GOT3 (cell line): ENCODE data around the gene CALML4.
"Not testable (repeated sequence)": the region's sequence is repeated elsewhere in the genome, so short reads cannot be mapped to it uniquely, and the experiment has no call there.

Experiments
- DNase-seq: peaks from one replicate; lab custom pipeline; 2025; ENCODE audit warnings: mixed read lengths; lab: John Stamatoyannopoulos, UW

The CALML4 gene, protein sequence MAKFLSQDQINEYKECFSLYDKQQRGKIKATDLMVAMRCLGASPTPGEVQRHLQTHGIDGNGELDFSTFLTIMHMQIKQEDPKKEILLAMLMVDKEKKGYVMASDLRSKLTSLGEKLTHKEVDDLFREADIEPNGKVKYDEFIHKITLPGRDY

DNA sequence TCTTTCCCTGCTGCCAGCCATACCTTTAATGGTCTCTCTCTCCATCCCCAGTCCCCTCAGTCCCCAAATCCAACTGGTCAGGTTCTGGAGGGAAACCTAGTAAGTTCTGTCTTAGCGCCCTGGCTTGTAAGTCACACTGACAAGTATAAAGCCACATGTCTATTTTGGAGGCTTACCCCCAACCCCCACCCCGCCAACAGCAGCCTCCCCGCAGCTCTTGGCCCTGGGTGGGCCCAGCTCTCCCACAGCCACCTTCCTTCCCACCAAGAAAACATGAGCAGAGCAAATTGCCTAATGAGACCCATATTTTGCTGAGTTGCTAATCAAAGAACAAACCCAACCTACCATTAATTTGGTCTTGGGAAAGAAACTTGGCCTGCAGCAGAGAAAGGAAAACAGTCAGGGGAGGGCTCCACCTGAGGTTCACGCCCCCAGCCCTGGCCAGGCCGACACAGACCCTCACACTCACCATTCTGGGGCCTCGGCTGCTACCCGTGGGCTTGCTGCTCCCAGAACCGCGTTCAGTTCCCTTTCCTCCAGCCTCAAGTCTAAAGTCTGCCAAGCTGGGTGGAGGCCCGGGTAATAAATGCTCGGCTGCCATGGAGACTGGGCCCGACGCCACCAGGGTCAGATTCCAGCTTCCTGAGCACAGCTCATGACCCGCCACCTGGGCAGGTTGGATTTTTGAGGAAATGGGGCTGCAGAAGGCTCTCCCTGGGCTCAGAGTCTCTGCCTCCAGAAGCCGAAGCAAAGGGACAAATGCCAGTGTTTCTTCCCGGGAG lies at the start of gene CALML4:
Gene CALML4 (minus strand): TSS at position 557 of the 782 bp plus-strand sequence. CDS start 85 bp downstream, at position 472.
- no peak for DNase-seq

DNA sequence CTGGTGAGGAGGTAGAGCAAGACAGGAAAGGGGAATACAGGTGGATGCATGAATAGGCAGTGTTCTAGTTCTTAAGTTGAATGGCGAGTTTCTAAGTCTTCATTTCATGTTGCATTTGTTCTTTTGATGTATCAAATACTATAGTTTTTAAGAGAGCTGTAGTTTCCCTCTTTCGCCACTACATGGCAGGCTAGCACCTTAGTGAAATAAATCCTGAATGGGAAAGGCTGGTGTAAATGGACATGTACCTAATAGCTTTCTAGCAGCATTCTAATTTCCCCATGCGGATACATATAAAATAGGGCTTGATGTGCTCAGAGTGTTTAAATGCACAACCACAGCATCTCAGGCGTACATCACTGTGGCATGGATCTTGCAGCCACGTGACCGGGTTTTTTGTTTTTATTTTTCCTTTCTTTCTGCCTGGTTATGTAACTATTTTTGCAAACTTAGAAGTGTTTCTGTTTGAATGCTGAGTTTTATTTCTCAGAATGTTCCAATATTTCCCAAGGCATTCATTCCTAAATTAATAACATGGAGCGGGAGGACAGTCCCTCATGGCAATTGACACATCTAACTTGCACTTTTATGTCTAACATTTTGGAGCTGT lies 47.9 kb upstream of the CALML4 start:
- DNase-seq: no peak

DNA sequence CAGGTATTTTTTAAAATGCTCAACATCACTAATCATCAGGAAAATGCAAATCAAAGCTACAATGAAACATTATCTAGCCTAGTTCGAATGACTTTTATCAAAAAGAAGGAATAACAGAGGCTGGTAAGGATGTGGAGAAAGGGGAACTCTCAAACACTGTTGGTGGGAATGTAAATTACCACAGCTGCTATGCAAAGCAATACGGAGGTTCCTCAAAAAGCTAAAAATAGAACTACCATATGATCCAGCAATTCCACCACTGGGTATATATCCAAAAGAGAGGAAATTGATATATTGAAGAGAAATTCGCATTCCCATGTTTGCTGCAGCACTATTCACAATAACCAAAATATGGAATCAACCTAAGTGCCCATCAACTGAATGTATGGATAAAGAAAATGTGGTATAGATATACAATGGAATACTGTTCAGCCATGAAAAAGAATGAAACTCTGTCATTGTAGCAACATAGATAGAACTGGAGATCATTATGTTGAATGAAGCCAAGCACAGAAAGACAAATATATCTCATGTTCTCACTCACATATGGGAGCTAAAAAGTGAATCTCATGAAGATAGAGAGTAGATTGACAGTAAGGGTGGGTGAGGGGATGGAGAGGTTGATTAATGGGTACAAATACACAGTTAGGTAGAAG lies 44.1 kb upstream of the CALML4 start:
- no peak for DNase-seq

DNA sequence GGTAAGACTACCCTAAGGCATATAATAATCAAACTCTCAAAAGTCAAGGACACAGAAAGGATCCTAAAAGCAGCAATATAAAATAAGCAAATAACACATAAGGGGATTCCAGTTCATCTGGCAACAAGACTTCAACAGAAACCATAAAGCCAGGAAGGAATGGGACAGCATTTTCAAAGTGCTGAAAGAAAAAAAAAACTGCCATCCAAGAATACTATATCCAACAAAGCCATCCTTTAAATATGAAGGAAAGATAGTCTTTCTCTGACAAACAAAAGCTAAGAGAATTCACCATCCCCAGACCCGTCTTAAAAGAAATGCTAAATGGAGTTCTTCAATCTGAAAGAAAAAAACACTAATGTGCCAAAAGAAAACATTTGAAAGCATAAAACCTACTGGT lies 39.1 kb upstream of the CALML4 start:
- DNase-seq: no peak

DNA sequence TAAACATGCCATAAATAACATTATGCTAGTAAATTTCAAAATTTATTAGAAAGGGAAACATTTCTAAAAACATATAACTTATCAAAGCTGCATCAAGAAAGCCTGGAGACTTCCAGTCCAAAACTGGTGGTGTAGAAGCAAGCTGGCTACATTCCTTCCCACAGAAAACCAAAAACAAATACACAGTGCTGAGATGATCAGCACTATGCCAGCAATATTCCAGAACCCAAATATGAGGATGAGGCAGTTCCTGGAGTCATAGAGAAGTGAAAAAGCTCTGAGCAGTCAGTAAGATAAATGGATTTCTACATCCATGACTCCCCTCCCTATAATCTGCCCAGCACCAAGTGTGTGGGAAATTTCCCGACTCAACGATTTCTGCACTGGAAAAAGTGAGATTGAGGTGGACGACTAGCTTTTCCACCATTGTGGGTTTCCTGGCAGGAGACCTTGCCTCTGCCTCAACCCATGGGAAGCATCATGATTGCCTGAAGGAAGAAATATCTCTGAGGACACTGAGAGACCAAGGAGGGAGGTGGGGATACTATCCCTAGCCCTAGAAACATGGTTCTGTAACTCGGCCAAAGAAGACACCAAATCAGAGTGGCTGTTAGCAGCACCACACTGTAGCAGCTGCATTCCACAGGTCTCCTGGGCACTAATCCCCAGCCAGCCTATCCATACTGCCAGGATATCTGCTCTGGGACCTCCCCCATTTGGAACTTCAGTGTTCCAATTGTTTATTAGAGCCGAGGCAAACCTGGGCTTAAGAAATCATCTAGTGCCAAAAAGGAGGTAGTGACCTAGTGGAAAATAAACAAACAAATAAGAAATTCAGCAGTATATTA lies 36.2 kb upstream of the CALML4 start:
- no peak for DNase-seq

DNA sequence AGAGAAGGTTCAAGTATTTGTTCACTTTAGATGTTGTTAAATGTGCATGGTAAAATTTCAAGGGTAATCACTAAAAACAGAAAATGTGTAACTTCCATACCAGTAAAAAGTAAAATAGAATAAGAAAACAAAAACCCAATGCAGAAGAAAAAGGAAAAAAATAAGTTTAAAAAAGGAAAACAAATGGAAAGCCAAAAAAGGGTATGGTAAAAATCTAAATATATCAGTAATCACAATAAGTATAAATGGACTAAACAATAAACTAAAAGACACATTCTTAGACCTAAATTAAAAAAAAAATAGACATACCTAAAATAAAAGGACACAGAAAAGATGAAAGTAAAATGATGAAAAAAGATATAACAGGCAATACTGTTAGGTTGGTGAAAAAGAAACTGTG lies 33.9 kb upstream of the CALML4 start:
- DNase-seq: no peak

DNA sequence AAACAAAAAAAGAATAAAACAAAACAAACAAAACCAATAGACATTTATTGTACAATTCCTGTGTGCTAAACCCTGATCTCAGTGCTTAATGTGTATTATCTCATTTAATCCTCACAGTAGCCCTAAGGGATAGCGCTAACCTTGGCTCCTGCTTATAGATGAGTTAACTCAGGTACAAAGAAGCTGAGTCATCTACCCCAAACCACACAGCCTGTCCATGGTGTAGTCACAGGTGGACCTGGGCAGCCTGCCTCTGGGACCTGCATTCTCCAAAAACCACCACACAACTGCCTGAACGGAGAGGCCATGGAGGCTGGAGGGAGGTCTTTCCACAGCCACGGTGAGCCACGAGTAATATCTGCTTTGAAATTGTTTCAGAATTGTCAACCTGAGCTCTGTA lies 29.9 kb upstream of the CALML4 start:
- DNase-seq: no peak

DNA sequence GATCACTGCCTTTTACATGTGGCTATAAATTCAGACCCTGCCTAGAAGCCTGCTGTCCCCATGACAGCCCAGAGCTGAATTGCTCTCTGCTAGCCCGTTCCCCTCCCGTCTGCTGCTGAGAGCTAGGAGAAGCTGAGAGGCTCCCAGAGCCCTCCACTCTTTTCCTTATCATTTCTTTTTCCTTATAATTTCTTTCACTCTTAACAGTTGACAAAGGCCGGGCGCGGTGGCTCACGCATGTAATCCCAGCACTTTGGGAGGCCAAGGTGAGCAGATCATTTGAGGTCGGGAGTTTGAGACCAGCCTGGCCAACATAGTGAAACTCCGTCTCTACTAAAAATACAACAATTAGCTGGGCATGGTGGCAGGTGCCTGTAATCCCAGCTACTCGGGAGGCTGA lies 29.4 kb upstream of the CALML4 start:
- not testable (repeated sequence) for DNase-seq

DNA sequence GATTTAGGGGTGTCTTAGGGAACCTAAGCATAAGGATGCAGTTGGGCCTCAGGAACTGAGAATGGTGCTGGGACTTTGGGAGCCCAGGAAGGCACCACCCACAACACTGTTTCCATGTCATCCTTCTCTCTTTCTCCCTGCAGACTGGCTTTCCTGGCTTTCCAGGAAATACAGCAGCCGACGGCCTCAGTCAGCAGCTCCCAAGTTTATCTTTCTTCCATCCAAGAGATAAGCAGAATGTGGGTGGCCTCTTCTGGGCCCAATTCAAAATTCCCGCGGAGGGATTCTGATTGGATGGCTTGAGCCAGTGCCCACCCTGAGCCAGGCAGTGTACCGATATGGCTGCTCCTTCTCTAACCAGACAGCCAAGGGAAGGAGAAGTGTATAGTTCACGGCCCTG lies 28.9 kb upstream of the CALML4 start:
- DNase-seq: no peak

DNA sequence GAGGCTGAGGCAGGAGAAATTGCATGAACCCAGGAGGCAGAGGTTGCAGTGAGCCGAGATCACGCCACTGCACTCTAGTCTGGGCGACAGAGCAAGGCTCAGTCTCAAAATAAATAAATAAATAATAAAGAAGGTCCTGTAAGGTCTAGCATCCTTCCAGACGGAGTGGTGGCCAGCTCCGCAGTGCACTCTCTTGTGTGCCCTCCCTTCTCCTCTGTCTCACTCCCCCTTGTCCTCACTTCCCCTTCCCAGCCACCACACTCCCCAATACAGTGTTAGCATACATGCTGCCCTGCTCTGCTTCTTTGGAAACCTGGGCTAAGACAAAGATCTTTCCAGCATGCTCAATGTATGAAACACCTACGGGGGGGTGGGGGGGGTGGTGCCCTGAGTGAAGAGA lies 27.8 kb upstream of the CALML4 start:
- DNase-seq: no peak

DNA sequence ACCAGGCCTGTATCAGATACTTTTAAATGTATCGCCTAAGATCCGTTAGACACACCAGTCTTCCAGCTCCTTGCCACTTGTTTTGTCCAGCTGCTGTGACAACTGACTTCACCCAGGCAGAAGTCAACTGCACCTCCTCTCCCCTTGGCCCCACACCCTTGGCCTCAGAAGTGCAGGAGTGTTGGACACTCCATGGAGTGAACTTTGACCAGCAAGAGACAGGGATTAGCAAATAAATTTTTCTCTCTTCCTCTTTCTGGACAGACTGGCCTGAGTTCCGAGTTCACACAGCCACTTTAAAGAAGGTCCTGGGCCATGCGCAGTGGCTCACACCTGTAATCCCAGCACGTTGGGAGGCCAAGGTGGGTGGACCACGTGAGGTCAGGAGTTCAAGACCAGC lies 27.3 kb upstream of the CALML4 start:
- DNase-seq: no peak

DNA sequence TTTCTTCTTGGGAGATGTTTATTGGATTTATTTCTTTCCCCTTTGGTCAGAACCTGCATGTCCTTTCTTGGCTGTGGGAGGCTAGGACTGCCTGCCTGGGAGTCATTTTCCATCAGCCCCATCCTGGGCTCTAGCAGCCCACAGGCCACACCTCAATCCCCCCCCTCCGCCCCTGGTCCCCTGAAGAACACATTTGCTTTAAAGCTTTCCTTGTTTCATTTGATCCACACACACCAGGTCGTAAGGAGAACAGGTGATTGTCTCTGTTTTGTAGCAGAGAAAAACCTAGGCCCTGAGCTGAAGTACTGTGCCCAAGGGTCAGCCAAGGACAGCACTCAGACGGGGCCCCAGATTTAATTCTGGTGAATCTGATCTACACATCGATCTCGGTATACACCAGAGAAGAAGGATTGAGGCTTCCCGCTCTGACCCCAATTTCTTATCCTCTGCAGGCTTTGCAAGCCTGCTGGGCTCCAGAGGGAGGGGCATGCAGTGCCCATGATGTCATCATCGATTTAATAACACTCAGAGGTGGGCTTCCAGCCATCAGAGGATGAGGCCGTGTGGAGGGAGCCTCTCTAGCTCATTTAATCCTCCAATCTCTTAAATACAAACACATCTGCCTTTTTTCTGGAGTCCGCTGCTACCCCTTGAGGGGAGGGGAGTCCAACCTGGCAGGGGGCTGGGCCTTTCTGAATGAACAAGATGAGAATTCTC lies 26.1 kb upstream of the CALML4 start:
- DNase-seq: no peak

DNA sequence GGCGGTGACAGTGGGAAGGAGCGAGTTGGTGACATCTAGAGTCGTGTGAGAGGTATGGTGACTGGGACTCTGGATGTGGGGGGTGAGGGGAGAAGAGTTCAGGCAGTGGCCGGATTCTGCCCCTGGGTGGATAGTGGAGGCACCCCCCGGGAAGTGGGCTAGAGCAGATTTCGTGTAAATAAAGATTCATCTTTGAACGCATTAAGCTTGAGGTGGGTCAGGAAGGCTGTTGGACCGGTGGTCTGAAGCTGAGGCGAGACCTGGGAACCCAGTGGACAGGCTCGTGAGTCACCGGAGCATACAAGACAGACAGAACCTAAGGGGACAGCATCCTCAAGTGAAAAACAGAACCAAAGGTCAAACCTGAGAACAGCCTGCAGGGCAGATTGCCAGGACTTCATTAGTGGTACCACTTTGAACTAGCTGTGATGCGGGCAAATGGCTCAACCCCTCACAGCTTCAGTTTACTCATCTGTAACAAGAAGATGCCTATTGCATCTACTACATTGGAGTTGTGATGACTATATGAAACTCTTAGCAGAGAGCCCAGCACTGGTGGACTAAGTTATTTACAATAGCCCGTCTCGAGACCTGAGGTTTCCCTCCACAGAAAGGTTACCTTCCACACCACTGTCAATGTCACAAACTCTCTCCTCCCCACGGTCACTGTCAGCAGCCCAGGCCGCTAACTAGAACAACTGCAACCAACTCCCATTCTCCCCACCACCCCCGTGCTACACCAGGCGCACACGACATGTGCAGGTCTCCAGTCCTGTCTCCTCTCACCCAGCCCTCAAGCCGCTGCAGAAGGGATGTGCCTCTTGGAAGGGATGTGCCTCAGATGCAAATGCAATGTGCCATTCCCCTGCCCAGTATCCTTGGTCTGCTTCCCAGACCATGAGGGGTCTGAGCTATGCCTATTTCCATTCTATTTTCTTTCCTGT lies 25.3 kb upstream of the CALML4 start:
- DNase-seq: no peak

DNA sequence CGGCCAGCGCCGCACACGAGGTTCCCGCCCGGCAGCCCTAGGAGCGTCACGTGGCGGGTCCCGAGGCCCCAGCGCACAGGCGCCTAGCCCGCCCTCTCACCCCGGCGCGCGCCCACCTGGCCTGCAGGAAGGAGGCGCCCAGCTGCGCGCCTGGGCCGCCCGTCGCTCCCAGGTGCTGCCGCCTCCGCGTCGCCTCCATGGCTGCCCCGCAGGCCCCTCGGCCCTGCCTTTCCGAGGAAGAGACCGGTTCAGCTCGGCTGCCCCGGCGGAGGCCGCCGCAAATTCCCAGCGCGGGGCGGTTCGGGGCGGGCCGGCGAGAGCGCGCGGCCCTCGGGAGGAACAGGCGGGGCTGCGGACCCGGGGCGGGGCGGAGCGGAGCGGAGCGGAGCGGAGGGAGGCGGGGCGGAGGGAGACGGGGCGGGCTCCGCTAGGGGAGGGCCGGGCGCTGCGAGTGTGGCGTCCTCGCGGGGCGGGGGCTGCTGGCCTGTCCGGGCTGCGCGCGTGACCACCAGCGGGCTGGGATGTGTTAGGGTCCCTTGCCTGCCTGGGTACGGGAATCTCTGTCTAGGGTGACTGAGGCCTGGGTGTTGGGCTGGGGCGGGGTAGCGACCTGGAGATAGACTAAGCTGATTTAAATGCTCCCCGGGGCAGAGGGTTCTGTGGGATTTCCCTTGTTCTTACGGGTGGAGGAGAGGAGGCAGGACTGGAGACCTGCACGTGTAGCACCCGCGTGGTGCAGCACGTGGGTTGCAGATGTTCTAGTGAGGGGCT lies 24.4 kb upstream of the CALML4 start, which contains the start of gene CLN6:
Gene CLN6 (minus strand): TSS at position 343 of the 771 bp plus-strand sequence. CDS start 144 bp downstream, at position 199.
- peak; percentile 53 for DNase-seq

DNA sequence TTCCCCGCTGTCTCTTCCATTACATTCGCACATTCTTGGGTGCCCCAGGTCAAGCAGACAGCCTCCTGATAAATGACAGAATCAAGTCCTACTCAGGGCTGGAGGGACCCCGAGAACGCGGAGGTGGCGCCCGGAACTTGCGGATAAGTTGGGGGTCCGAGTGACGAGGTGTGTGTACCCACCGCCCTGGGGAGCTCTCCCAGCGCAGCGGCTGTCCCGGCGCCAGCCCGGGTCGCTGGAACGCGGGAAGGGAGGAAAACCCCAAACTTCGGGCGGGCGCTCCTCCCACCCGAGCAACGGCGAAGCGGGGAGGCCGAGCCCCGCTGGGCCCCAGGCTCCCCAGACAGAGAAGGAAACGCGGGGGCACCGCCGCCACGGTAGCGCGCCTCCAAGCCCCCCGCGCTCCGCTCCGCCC lies 23.8 kb upstream of the CALML4 start:
- DNase-seq: no peak

DNA sequence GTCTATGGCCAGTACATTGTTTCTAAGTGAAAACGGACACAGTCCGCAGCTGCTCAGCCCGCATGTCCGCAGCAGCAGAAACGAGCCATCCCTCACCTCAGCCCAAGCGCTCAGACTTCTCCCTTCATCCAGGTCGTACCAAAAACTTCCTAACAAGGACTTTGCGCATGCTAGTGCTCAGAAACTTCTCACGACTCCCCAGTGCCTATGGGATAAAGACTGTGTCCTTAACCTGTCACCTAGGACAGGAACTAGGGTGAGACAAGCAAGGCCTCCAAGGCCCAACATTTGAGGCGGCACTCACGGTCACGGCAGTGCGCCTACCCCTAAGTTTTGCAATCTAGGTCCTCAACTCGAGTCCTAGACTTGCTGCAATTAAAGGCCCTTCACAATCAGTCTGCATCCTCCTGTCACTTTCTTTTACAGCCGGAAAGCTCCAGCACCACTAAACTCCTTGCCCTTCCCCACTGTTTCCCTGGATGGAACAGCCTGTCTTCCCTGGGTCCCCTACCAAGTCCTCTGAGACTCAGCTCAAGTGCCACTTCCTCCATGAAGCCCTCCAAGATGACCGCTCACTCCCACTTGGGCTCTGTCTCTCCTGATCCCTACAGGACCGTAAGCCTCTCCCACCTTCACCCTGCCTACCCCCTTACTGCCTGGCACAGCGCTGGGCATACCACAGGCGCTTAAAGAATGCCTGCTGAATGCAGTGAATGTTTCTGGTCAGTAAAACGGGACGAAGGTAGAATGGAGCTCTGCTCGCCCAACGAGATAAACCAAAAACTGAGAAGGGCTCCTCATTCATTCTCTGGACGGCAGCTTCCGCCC lies 23.2 kb upstream of the CALML4 start:
- no peak for DNase-seq

DNA sequence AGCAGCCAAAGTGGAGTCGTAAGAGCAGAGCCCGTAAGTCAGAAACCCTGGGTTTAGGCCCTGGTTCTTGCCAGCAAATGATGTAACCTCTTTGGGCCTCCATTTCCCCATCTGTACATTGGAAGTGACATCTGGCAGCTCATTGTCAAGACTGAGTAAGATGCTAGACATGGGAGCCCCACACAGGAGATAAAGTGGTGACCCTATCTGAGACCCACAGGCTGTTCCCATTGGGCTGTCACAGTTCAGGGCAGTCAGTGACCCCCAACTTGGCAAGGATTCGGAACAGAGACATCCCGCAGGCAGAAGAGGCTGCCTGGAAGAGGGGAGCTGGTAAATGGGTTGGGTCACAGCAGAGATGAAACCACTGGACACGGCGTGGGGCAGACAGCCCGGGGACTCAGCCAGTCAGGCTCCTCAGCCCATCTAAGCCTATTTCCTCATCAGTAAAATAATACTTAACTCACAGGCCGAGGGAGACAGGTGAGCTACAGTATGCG lies 22.6 kb upstream of the CALML4 start:
- no peak for DNase-seq

DNA sequence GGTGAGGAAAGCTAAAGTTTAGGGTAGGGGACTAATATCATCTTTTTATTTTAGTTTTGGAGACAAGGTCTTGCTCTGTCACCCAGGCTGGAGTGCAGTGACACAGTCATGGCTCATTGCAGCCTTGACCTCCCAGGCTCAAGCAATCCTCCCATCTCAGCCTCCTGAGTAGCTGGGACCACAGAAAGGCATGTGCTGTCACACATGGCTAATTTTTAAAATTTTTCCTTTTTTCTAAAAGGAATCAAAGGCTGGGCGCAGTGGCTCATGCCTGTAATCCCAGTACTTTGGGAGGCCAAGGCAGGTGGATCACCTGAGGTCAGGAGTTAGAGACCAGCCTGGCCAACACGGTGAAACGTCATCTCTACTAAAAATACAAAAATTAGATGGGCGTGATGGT lies 20.3 kb upstream of the CALML4 start:
- not testable (repeated sequence) for DNase-seq
